LNCAP (cell line): Measurements from ENCODE around the gene LTF.

Experiments used
- CTCF ChIP-seq: fragments of 450-650 bp; IDR thresholded peaks from 2 replicates; pipeline ENCODE4 v1.5.1; 2017; ENCODE audit warnings: mild to moderate bottlenecking

LTF gene

DNA sequence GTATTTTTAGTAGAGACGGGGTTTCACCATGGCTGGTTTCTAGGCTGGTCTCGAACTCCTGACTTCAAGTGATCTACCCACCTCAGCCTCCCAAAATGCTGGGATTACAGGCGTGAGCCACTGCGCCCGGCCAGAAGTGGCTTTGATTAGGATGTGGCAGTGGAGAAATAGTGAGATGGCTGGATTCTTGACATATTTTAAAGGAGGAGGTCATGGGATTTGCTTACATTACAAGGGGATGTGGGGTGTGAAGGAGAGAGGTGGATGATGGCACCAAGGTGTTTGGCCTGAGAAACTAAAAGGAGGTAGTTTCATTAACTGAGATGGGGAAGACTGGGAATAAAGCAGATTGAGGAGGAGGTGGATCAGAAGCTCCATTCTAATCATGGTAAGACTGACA, 15.0 kb upstream of the LTF start:
- no peak for TF ChIP-seq CTCF

GRCh38 chr3:46479021-46479420, 14.3 kb upstream of the LTF start:
- no peak for TF ChIP-seq CTCF

- no peak for TF ChIP-seq CTCF
Observed at GRCh38 chr3:46478341-46478740, 13.6 kb upstream of the LTF start.

- no peak for TF ChIP-seq CTCF
Observed at GRCh38 chr3:46477756-46478155, 13.1 kb upstream of the LTF start.

DNA sequence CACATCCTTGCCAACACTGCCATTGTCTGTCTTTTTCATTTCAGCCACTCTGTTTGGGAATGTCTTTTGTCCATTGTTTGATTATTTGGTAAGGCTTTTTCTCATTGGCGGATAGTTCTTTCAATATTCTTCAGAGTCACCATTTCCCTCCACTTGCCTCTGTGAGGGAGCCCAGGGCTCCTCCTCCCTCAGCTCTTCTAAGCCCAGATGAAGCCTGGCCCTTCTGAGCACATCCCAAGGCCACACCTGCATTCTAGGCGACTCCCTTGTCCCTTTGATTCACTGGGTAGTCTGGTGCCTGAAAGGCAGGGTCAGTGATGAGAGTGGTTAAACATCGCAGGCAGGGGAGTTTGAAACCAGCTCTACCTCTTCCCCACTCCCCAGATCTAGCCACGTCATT, 12.4 kb upstream of the LTF start:
- no peak for TF ChIP-seq CTCF

- no peak for TF ChIP-seq CTCF
Observed at GRCh38 chr3:46472736-46473135, 8.0 kb upstream of the LTF start.

GRCh38 chr3:46471371-46471914, 6.7 kb upstream of the LTF start:
- TF ChIP-seq CTCF, result no peak

GRCh38 chr3:46470831-46471230, 6.1 kb upstream of the LTF start:
- TF ChIP-seq CTCF, result no peak
